ENCODE data around the gene MVD.

DNA sequence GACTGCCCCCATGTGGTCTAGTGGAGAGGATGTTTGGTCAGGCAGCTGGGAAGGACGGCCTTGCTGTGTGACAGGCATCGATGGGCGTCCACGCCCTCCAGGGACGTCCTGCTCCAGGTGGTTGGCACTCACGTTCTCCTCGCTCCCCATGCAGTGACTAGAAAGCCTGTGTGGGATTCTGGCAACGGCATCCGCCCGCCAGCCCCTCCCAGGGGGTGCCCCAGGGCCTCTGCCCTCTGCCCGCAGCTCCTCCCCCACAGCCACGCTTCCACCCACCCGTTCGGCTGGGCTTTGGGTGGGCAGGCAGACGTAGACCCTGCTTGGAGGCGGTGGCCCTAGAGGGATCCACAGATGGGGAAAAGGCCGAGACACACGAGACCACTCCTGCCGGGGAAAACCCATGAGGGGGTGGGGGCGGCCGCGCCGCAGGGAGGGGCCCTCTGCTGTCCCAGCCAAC, 29.2 kb downstream of the MVD start:
- TF ChIP-seq CTCF (conservative IDR thresholded peaks at IDR 0.05; ENCODE audit: low read depth, low read length) (no peak; the same call in 1 of the 2 replicates), EZH2 (IDR thresholded peaks at IDR 0.05; ENCODE audit: low read length, unreplicated experiment) (no peak)
